NCI-H2196 (cell line): ENCODE data around the gene POU3F1.
A peak's percentile ranks its signal among the peaks of the same experiment; 100 is the strongest.
"Not testable (repeated sequence)": the region's sequence is repeated elsewhere in the genome, so short reads cannot be mapped to it uniquely, and the experiment has no call there.

Source experiments
- DNase-seq: peaks from one replicate; lab custom pipeline; 2025; ENCODE audit not compliant: unreplicated experiment; lab: John Stamatoyannopoulos, UW

POU3F1 gene

GRCh38 chr1:38050397-38051078 is 3.9 kb upstream of the POU3F1 start:
- no peak for DNase-seq

GRCh38 chr1:38047603-38048141 is 1.1 kb upstream of the POU3F1 start:
- no peak for DNase-seq

GRCh38 chr1:38046884-38047602 is 450 bp upstream of the POU3F1 start:
- peak; percentile 82 for DNase-seq

GRCh38 chr1:38045401-38046332 is 926 bp downstream of the POU3F1 start:
- DNase-seq: peak; percentile 22

GRCh38 chr1:38044221-38045215 is 2.1 kb downstream of the POU3F1 start:
- DNase-seq: no peak

- DNase-seq: no peak
Measured at GRCh38 chr1:38043036-38043747, 3.4 kb downstream of the POU3F1 start.

GRCh38 chr1:38041936-38042834 is 4.4 kb downstream of the POU3F1 start:
- DNase-seq: no peak

- DNase-seq: no peak
Measured at GRCh38 chr1:38039331-38040088, 7.1 kb downstream of the POU3F1 start.

GRCh38 chr1:38038861-38039260 is 7.7 kb downstream of the POU3F1 start:
- no peak for DNase-seq

GRCh38 chr1:38037221-38037939 is 9.2 kb downstream of the POU3F1 start:
- no peak for DNase-seq

- DNase-seq: no peak
Measured at GRCh38 chr1:38034871-38035270, 11.7 kb downstream of the POU3F1 start.

GRCh38 chr1:38032992-38033391 is 13.6 kb downstream of the POU3F1 start:
- DNase-seq: not testable (repeated sequence)

GRCh38 chr1:38031513-38031866 is 15.1 kb downstream of the POU3F1 start:
- DNase-seq: no peak

GRCh38 chr1:38030596-38031512 is 15.7 kb downstream of the POU3F1 start:
- DNase-seq: no peak

GRCh38 chr1:38029685-38030511 is 16.7 kb downstream of the POU3F1 start:
- no peak for DNase-seq
